Measurements from ENCODE around the gene CLPTM1L.

The CLPTM1L gene

GRCh38 chr5:1344975-1345838 is at the start of gene CLPTM1L:
TSS of gene CLPTM1L (minus strand) at chr5:1345099. CDS start at chr5:1344841, 258 bp downstream.
- DNase-seq, result no peak

- DNase-seq, result no peak
These were observed 48.9 kb upstream of the CLPTM1L start for GRCh38 chr5:1393571-1394501.

GRCh38 chr5:1392801-1393565 is 48.1 kb upstream of the CLPTM1L start:
- no peak for DNase-seq

GRCh38 chr5:1392261-1392660 is 47.4 kb upstream of the CLPTM1L start:
- DNase-seq, result no peak

GRCh38 chr5:1391691-1392090 is 46.8 kb upstream of the CLPTM1L start:
- no peak for DNase-seq

GRCh38 chr5:1390861-1391600 is 46.1 kb upstream of the CLPTM1L start:
- DNase-seq, result no peak

- DNase-seq, result no peak
These were observed 45.4 kb upstream of the CLPTM1L start for GRCh38 chr5:1390333-1390732.

GRCh38 chr5:1388383-1388967 is 43.6 kb upstream of the CLPTM1L start:
- DNase-seq, result no peak

- DNase-seq, result no peak
These were observed 43.0 kb upstream of the CLPTM1L start for GRCh38 chr5:1387876-1388275.

- no peak for DNase-seq
These were observed 42.3 kb upstream of the CLPTM1L start for GRCh38 chr5:1387059-1387755.

- DNase-seq, result no peak
These were observed 41.4 kb upstream of the CLPTM1L start for GRCh38 chr5:1386274-1386717.

GRCh38 chr5:1385395-1386273 is 40.7 kb upstream of the CLPTM1L start:
- DNase-seq, result no peak

GRCh38 chr5:1384521-1384920 is 39.6 kb upstream of the CLPTM1L start:
- no peak for DNase-seq

- no peak for DNase-seq
These were observed 39.0 kb upstream of the CLPTM1L start for GRCh38 chr5:1383886-1384401.

- no peak for DNase-seq
These were observed 38.4 kb upstream of the CLPTM1L start for GRCh38 chr5:1383344-1383743.

GRCh38 chr5:1382248-1382700 is 37.4 kb upstream of the CLPTM1L start:
- no peak for DNase-seq

- no peak for DNase-seq
These were observed 36.7 kb upstream of the CLPTM1L start for GRCh38 chr5:1381370-1382247.

- no peak for DNase-seq
These were observed 36.0 kb upstream of the CLPTM1L start for GRCh38 chr5:1380910-1381309.
